ENCODE data around the gene NUDT19. TPM values are rescaled to one million over a fixed set of nuclear protein-coding genes. Genes with fewer than 3 reads are reported as not detected.
A peak's percentile ranks its signal among the peaks of the same experiment; 100 is the strongest.
"Not testable (repeated sequence)": the region's sequence is repeated elsewhere in the genome, so short reads cannot be mapped to it uniquely, and the experiment has no call there.

NUDT19 gene
- total RNA-seq, result 25.3 and 25.9 TPM in 2 replicates

- Mint-ChIP-seq H3K27ac (peak within 1 kb of the TSS; percentile 97), H3K4me1 (peaks cover 44% of the 10 kb centered on the region), H3K9me3 (no peaks in the 10 kb centered on the region), H3K4me3 (peak within 1 kb of the TSS; percentile 94), H3K27me3 (no peaks in the 10 kb centered on the region), H3K36me3 (ENCODE audit: low read depth) (peaks cover 40% of the 10 kb centered on the region)
- intact Hi-C loops (cut with micrococcal nuclease), result loop anchor here (1.0 to 5.0 kb wide), 4 partner anchors 16 to 589 kb away; partner anchors contain the start of genes ANKRD27, CEP89, FAAP24 and RGS9BP
- peak; percentile 94 for DNase-seq
Measured at GRCh38 chr19:32691291-32691951, at the start of gene NUDT19. NUDT19 (plus strand) TSS chr19:32691821; CDS start chr19:32691961, 140 bp downstream.

GRCh38 chr19:32642771-32643170, 48.9 kb upstream of the NUDT19 start:
- peak; percentile 87 for DNase-seq
- Mint-ChIP-seq H3K9me3 (no peaks in the 10 kb centered on the region), H3K27me3 (no peaks in the 10 kb centered on the region), H3K27ac (peak overlapping the region; percentile 68), H3K36me3 (ENCODE audit: low read depth) (peaks cover 56% of the 10 kb centered on the region), H3K4me3 (peak overlapping the region; percentile 16), H3K4me1 (peaks cover 20% of the 10 kb centered on the region)
- intact Hi-C loops (cut with micrococcal nuclease), result no loop called here

GRCh38 chr19:32646556-32646955, 45.1 kb upstream of the NUDT19 start:
- Mint-ChIP-seq H3K27ac (peak overlapping the region; percentile 49), H3K36me3 (ENCODE audit: low read depth) (peaks cover 45% of the 10 kb centered on the region), H3K9me3 (no peaks in the 10 kb centered on the region), H3K4me3 (no peak overlapping the region), H3K4me1 (peaks cover 20% of the 10 kb centered on the region), H3K27me3 (no peaks in the 10 kb centered on the region)
- intact Hi-C loops (cut with micrococcal nuclease), result no loop called here
- DNase-seq, result no peak

- Mint-ChIP-seq H3K27ac (no peak overlapping the region), H3K9me3 (no peaks in the 10 kb centered on the region), H3K4me3 (no peak overlapping the region), H3K4me1 (peaks cover 18% of the 10 kb centered on the region), H3K36me3 (ENCODE audit: low read depth) (peaks cover 37% of the 10 kb centered on the region), H3K27me3 (no peaks in the 10 kb centered on the region)
- intact Hi-C loops (cut with micrococcal nuclease), result no loop called here
- DNase-seq, result no peak
Measured at GRCh38 chr19:32647361-32647760, 44.3 kb upstream of the NUDT19 start.

- no peaks in the 10 kb centered on the region for H3K9me3 Mint-ChIP-seq
- H3K27ac Mint-ChIP-seq, result no peak overlapping the region
- H3K4me3 Mint-ChIP-seq, result no peak overlapping the region
- H3K36me3 Mint-ChIP-seq (ENCODE audit: low read depth), result peaks cover 21% of the 10 kb centered on the region
- no peak for DNase-seq
- intact Hi-C loops (cut with micrococcal nuclease), result no loop called here
- H3K4me1 Mint-ChIP-seq, result peaks cover 7% of the 10 kb centered on the region
- H3K27me3 Mint-ChIP-seq, result no peaks in the 10 kb centered on the region
Measured at GRCh38 chr19:32649751-32650150, 41.9 kb upstream of the NUDT19 start.

GRCh38 chr19:32650671-32651070, 41.0 kb upstream of the NUDT19 start:
- peaks cover 7% of the 10 kb centered on the region for H3K4me1 Mint-ChIP-seq
- peaks cover 25% of the 10 kb centered on the region for H3K36me3 Mint-ChIP-seq (ENCODE audit: low read depth)
- intact Hi-C loops (cut with micrococcal nuclease), result no loop called here
- DNase-seq, result no peak
- H3K27ac Mint-ChIP-seq, result no peak overlapping the region
- no peak overlapping the region for H3K4me3 Mint-ChIP-seq
- H3K27me3 Mint-ChIP-seq, result no peaks in the 10 kb centered on the region
- H3K9me3 Mint-ChIP-seq, result no peaks in the 10 kb centered on the region

- H3K36me3 Mint-ChIP-seq (ENCODE audit: low read depth), result peaks cover 27% of the 10 kb centered on the region
- peaks cover 5% of the 10 kb centered on the region for H3K4me1 Mint-ChIP-seq
- H3K9me3 Mint-ChIP-seq, result no peaks in the 10 kb centered on the region
- H3K27ac Mint-ChIP-seq, result no peak overlapping the region
- H3K27me3 Mint-ChIP-seq, result no peaks in the 10 kb centered on the region
- intact Hi-C loops (cut with micrococcal nuclease), result no loop called here
- no peak overlapping the region for H3K4me3 Mint-ChIP-seq
- no peak for DNase-seq
Measured at GRCh38 chr19:32651729-32652140, 39.9 kb upstream of the NUDT19 start.

GRCh38 chr19:32652331-32652730, 39.3 kb upstream of the NUDT19 start:
- H3K4me1 Mint-ChIP-seq; H3K27ac Mint-ChIP-seq; H3K27me3 Mint-ChIP-seq; H3K4me3 Mint-ChIP-seq; DNase-seq; H3K9me3 Mint-ChIP-seq; intact Hi-C loops (cut with micrococcal nuclease): not testable (repeated sequence)
- peaks cover 23% of the 10 kb centered on the region for H3K36me3 Mint-ChIP-seq (ENCODE audit: low read depth)

- H3K4me1 Mint-ChIP-seq, result no peaks in the 10 kb centered on the region
- DNase-seq, result no peak
- no peak overlapping the region for H3K27ac Mint-ChIP-seq
- H3K4me3 Mint-ChIP-seq, result no peak overlapping the region
- H3K27me3 Mint-ChIP-seq, result no peaks in the 10 kb centered on the region
- H3K9me3 Mint-ChIP-seq, result no peaks in the 10 kb centered on the region
- peaks cover 22% of the 10 kb centered on the region for H3K36me3 Mint-ChIP-seq (ENCODE audit: low read depth)
- intact Hi-C loops (cut with micrococcal nuclease), result no loop called here
Measured at GRCh38 chr19:32652894-32653598, 38.6 kb upstream of the NUDT19 start.

GRCh38 chr19:32653599-32653915, 38.1 kb upstream of the NUDT19 start:
- Mint-ChIP-seq H3K27ac (no peak overlapping the region), H3K4me3 (no peak overlapping the region), H3K36me3 (ENCODE audit: low read depth) (peaks cover 19% of the 10 kb centered on the region), H3K27me3 (no peaks in the 10 kb centered on the region), H3K4me1 (no peaks in the 10 kb centered on the region), H3K9me3 (no peaks in the 10 kb centered on the region)
- intact Hi-C loops (cut with micrococcal nuclease), result no loop called here
- no peak for DNase-seq

GRCh38 chr19:32656379-32656778, 35.2 kb upstream of the NUDT19 start:
- H3K36me3 Mint-ChIP-seq (ENCODE audit: low read depth), result peaks cover 13% of the 10 kb centered on the region
- intact Hi-C loops (cut with micrococcal nuclease); H3K27me3 Mint-ChIP-seq; DNase-seq; H3K9me3 Mint-ChIP-seq; H3K4me3 Mint-ChIP-seq; H3K27ac Mint-ChIP-seq; H3K4me1 Mint-ChIP-seq: not testable (repeated sequence)

GRCh38 chr19:32658075-32658474, 33.5 kb upstream of the NUDT19 start:
- no peak for DNase-seq
- no peaks in the 10 kb centered on the region for H3K4me1 Mint-ChIP-seq
- no peak overlapping the region for H3K4me3 Mint-ChIP-seq
- peaks cover 11% of the 10 kb centered on the region for H3K36me3 Mint-ChIP-seq (ENCODE audit: low read depth)
- H3K27ac Mint-ChIP-seq, result no peak overlapping the region
- intact Hi-C loops (cut with micrococcal nuclease), result no loop called here
- H3K27me3 Mint-ChIP-seq, result no peaks in the 10 kb centered on the region
- H3K9me3 Mint-ChIP-seq, result no peaks in the 10 kb centered on the region

- Mint-ChIP-seq H3K27me3 (no peaks in the 10 kb centered on the region), H3K27ac (no peak overlapping the region), H3K4me3 (no peak overlapping the region), H3K9me3 (no peaks in the 10 kb centered on the region), H3K4me1 (no peaks in the 10 kb centered on the region), H3K36me3 (ENCODE audit: low read depth) (peaks cover 11% of the 10 kb centered on the region)
- DNase-seq, result no peak
- intact Hi-C loops (cut with micrococcal nuclease), result no loop called here
Measured at GRCh38 chr19:32658527-32658926, 33.1 kb upstream of the NUDT19 start.

- Mint-ChIP-seq H3K27ac (no peak overlapping the region), H3K4me1 (no peaks in the 10 kb centered on the region), H3K4me3 (no peak overlapping the region), H3K36me3 (ENCODE audit: low read depth) (peaks cover 6% of the 10 kb centered on the region), H3K27me3 (no peaks in the 10 kb centered on the region), H3K9me3 (no peaks in the 10 kb centered on the region)
- no peak for DNase-seq
- intact Hi-C loops (cut with micrococcal nuclease), result no loop called here
Measured at GRCh38 chr19:32661318-32661717, 30.3 kb upstream of the NUDT19 start.
